Activated naive CD4-positive, alpha-beta T cell treated with anti-CD3 and anti-CD28 coated beads for 36 hours (primary cell): ENCODE data around the gene SIRPG. TPM values are rescaled to one million over a fixed set of nuclear protein-coding genes. Genes with fewer than 3 reads are reported as not detected.
A peak's percentile ranks its signal among the peaks of the same experiment; 100 is the strongest.
"Not testable (repeated sequence)": the region's sequence is repeated elsewhere in the genome, so short reads cannot be mapped to it uniquely, and the experiment has no call there.

Experiments used
- CTCF ChIA-PET: fragments of 350-600 bp; sonication (Branson Sonifier 250); formaldehyde crosslinking; loops from one replicate; lab custom pipeline; 2021; ENCODE audit warnings: antibody characterized with exemption; lab: Charles Lee
- DNase-seq: peaks from one replicate; pipeline ENCODE4 v3.0.0-alpha.2; 2020
- H3K27ac Mint-ChIP-seq: one replicate; pipeline ENCODE4 v1.8.0; 2021; ENCODE audit warnings: mild to moderate bottlenecking, mixed read lengths
- H3K27me3 Mint-ChIP-seq: one replicate; pipeline ENCODE4 v1.8.0; 2021; ENCODE audit warnings: low read depth, mixed read lengths
- H3K36me3 Mint-ChIP-seq: one replicate; pipeline ENCODE4 v1.8.0; 2021; ENCODE audit warnings: low read depth, mixed read lengths
- H3K4me1 Mint-ChIP-seq: one replicate; pipeline ENCODE4 v1.8.0; 2021; ENCODE audit warnings: low read depth, mixed read lengths
- H3K4me3 Mint-ChIP-seq: one replicate; pipeline ENCODE4 v1.8.0; 2021; ENCODE audit warnings: mild to moderate bottlenecking, moderate library complexity, mixed read lengths
- H3K9me3 Mint-ChIP-seq: one replicate; pipeline ENCODE4 v1.8.0; 2021; ENCODE audit warnings: mixed read lengths
- intact Hi-C: fragments of 100-400 bp; cut with micrococcal nuclease; formaldehyde crosslinking; loops from one replicate; pipeline ENCODE4 v1.15.1; 2023
- total RNA-seq, 2 experiments: library from RNA; stranded (reverse); gene quantifications; one replicate each; pipeline ENCODE4 v1.2.3, GENCODE V29; 2021

SIRPG gene
- total RNA-seq, 2 experiments from 2014 or later = 35.9 to 36.3 TPM

- Mint-ChIP-seq H3K4me1 (peaks cover 80% of the 10 kb centered on the region), H3K4me3 (no peak overlapping the region), H3K9me3 (peaks cover 4% of the 10 kb centered on the region), H3K36me3 (peaks cover 58% of the 10 kb centered on the region), H3K27ac (peak overlapping the region; percentile 11), H3K27me3 (no peaks in the 10 kb centered on the region)
- intact Hi-C loops = no loop called here
- CTCF ChIA-PET = interaction anchor here (3.4 kb wide), 1 partner anchor 82 kb away, joined by 15 read pairs; no protein-coding TSS in a partner anchor
- no peak for DNase-seq
Observed at GRCh38 chr20:1652104-1652503, 5.5 kb downstream of the SIRPG start.

DNA sequence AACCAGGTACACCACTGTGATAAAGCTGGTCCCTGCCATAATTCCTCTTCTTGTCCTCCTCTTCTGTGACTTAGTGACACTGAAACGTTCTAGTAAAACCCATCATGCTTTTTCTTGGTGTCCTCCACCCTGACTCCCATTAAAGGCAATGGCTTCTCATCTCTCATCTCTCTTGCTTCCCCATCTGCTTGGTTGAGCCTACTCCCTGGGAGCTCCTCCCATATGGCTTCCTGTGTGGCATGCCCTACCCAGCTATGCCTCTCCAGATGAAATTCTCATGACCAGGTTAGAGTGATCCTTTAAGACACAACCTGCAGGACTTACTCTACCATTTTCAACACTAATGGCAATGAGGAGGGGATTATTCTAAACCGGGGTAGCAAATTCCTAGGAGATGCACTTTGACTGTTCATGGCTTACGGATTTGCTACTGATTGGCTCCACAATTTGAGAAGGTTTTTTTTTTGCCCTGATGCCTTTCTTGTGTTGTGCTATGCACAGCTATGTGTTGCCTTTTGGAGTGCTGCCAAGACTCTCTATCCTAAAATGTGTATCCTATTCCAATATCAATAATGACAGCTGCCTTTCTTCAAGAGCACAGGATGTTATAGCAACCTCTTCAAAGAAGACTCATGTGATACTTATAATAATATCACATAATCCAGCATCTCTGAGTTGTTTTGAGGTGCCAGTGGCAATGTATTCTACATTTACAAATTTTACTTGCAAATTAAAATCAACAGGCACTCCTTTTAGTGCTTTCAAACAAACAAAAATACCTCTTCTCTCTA, 6.1 kb downstream of the SIRPG start:
- H3K9me3 Mint-ChIP-seq = peaks cover 4% of the 10 kb centered on the region
- DNase-seq = peak; percentile 36
- no peaks in the 10 kb centered on the region for H3K27me3 Mint-ChIP-seq
- peaks cover 84% of the 10 kb centered on the region for H3K4me1 Mint-ChIP-seq
- peak overlapping the region; percentile 43 for H3K27ac Mint-ChIP-seq
- intact Hi-C loops = no loop called here
- CTCF ChIA-PET = interaction anchor here (0.5 to 3.4 kb wide), 6 partner anchors 19 to 198 kb away, joined by 3 to 15 read pairs (median 3); no protein-coding TSS in a partner anchor
- peaks cover 60% of the 10 kb centered on the region for H3K36me3 Mint-ChIP-seq
- no peak overlapping the region for H3K4me3 Mint-ChIP-seq

- Mint-ChIP-seq H3K4me1 (peaks cover 80% of the 10 kb centered on the region), H3K4me3 (no peak overlapping the region), H3K9me3 (no peaks in the 10 kb centered on the region), H3K27ac (peak overlapping the region; percentile 62), H3K27me3 (no peaks in the 10 kb centered on the region), H3K36me3 (peaks cover 50% of the 10 kb centered on the region)
- CTCF ChIA-PET = interaction anchor here (0.9 to 1.6 kb wide), 4 partner anchors 8 to 144 kb away, joined by 3 to 5 read pairs (median 4); no protein-coding TSS in a partner anchor
- DNase-seq = peak; percentile 22
- intact Hi-C loops = loop anchor here (5.0 kb wide), 1 partner anchor 61 kb away; no protein-coding TSS in a partner anchor
Observed at GRCh38 chr20:1648101-1648500, 9.5 kb downstream of the SIRPG start.

DNA sequence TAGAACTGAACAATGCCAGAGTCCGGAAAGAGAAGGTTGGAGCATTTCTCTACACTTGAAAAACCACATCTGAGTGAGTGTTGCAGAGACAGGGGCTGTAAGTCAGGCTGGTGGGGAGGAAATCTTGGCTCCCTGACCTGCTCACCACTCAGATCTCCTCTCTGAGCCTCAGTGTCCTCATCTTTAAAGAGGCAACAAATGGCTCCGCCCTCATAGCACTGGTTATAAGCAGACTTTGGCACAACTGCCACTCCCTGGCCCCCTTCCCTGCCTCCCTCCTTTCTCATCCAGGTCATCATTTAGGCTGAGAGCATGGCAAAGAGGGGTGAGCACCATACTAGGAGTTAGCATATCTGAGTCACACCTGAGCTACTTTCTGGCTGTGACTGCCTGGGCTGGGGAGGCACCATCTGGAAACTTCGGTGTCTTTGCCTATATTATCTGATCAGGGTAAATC, 10.6 kb downstream of the SIRPG start:
- Mint-ChIP-seq H3K36me3 (peaks cover 46% of the 10 kb centered on the region), H3K27me3 (no peaks in the 10 kb centered on the region), H3K4me1 (peaks cover 71% of the 10 kb centered on the region), H3K9me3 (no peaks in the 10 kb centered on the region), H3K4me3 (peak overlapping the region; percentile 32), H3K27ac (peak overlapping the region; percentile 88)
- intact Hi-C loops = loop anchor here (1.0 to 5.0 kb wide), 4 partner anchors 14 to 60 kb away; no protein-coding TSS in a partner anchor
- DNase-seq = peak; percentile 80
- CTCF ChIA-PET = interaction anchor here (0.9 to 1.6 kb wide), 6 partner anchors 9 to 143 kb away, joined by 3 to 6 read pairs (median 4); no protein-coding TSS in a partner anchor

DNA sequence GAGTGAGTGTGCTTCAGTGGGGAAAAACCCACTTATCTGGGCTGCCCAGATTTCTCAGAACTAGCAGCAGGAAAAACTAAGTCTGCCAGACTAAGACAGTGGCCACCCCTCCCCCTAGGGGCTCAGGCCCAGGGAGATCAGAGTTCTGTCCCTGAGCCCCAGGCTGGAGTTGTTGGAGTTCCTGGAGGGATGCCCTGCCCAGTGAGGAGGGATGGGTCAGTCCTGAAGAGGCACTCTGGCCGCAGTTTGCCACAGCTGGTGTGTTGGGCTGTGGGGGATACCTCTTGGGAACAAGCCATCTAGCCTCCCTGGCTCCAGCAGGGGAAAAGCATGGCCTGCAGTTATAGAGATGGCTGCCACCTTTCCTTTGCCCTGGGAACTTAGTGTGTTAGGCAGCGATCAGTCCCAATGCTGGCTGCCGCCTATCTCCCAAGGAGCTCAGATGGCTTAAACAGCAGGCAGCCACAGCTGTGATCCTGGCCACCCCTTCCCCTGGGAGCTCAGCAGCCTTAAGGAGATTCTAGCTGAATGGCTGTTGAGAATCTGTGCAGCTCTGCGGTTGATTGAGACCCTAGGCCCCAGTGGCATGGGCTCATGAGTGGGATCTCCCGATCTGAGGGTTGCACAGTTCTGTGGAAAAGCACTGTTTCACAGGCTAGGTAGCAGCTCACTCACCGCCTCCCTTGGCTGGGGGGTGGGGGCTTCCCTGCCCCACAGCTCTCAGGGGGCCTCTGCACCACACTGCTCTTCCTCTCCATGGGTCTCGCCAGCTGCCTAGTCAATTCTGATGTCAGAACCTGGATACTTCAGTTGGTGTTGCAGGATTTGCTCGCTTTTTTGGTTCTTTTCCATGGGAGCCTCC, 13.2 kb downstream of the SIRPG start:
- DNase-seq = no peak
- Mint-ChIP-seq H3K4me1 (peaks cover 57% of the 10 kb centered on the region), H3K4me3 (no peak overlapping the region), H3K36me3 (peaks cover 39% of the 10 kb centered on the region), H3K9me3 (peaks cover 3% of the 10 kb centered on the region), H3K27ac (no peak overlapping the region), H3K27me3 (no peaks in the 10 kb centered on the region)
- intact Hi-C loops = no loop called here
- CTCF ChIA-PET = interaction anchor here (0.6 to 1.2 kb wide), 2 partner anchors 133 to 524 kb away, joined by 4 to 5 read pairs; no protein-coding TSS in a partner anchor

GRCh38 chr20:1638643-1639042, 18.9 kb downstream of the SIRPG start:
- H3K27me3 Mint-ChIP-seq, H3K27ac Mint-ChIP-seq, H3K9me3 Mint-ChIP-seq, intact Hi-C loops, DNase-seq, H3K4me3 Mint-ChIP-seq: not testable (repeated sequence)
- H3K36me3 Mint-ChIP-seq = peaks cover 29% of the 10 kb centered on the region
- peaks cover 34% of the 10 kb centered on the region for H3K4me1 Mint-ChIP-seq
- CTCF ChIA-PET = interaction anchor here (0.8 to 1.5 kb wide), 2 partner anchors 96 to 138 kb away, joined by 5 read pairs; no protein-coding TSS in a partner anchor

GRCh38 chr20:1637755-1638154, 19.8 kb downstream of the SIRPG start:
- CTCF ChIA-PET = no interaction called here
- Mint-ChIP-seq H3K36me3 (peaks cover 32% of the 10 kb centered on the region), H3K27me3 (no peaks in the 10 kb centered on the region), H3K9me3 (peaks cover 6% of the 10 kb centered on the region), H3K4me1 (peaks cover 42% of the 10 kb centered on the region), H3K27ac (no peak overlapping the region), H3K4me3 (no peak overlapping the region)
- intact Hi-C loops = no loop called here
- no peak for DNase-seq

DNA sequence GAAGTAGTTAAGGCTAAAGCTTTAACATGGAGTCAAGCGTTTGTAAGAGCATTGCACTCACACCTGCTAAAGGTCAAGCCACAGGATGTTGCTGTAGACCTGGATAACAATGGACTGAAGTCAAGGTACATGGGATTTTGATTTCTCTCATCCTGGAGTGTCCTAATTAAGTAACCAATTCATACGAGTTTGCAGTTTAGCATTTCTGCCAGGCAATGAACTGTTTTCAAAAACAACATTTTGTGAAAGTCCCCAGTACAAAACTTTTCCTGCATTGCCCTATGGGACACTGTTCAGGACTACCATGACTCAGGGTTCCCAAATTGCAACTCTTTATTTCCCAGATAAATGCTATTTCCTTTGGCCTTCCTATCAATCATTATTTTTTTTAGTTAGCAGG, 20.4 kb downstream of the SIRPG start:
- peaks cover 47% of the 10 kb centered on the region for H3K4me1 Mint-ChIP-seq
- H3K9me3 Mint-ChIP-seq = peaks cover 6% of the 10 kb centered on the region
- H3K27me3 Mint-ChIP-seq = no peaks in the 10 kb centered on the region
- peaks cover 32% of the 10 kb centered on the region for H3K36me3 Mint-ChIP-seq
- H3K4me3 Mint-ChIP-seq = no peak overlapping the region
- peak overlapping the region; percentile 21 for H3K27ac Mint-ChIP-seq
- no peak for DNase-seq
- CTCF ChIA-PET = no interaction called here
- intact Hi-C loops = no loop called here

DNA sequence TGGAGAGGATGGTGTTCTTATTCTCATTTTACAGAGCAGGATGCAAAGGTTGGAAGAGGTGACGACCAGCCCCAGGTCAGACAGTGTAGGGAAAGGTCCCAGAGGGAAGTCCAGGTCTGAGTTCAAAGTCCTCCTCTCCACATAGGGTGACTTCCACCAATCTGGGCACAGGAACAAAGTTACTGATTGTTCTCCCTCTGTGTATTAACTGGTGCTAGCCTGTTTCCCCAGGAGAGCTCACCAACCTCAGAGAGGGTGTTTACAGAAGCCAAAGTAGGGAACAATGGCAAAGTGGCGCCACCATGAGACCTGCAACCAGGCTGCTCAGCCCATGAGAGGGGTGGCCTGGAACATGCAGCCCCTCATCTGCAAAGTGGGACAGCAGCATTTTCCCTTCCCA, 21.0 kb downstream of the SIRPG start:
- intact Hi-C loops = no loop called here
- Mint-ChIP-seq H3K9me3 (peaks cover 6% of the 10 kb centered on the region), H3K4me1 (peaks cover 53% of the 10 kb centered on the region), H3K27ac (peak overlapping the region; percentile 8), H3K27me3 (no peaks in the 10 kb centered on the region), H3K36me3 (peaks cover 32% of the 10 kb centered on the region), H3K4me3 (no peak overlapping the region)
- DNase-seq = no peak
- CTCF ChIA-PET = no interaction called here

DNA sequence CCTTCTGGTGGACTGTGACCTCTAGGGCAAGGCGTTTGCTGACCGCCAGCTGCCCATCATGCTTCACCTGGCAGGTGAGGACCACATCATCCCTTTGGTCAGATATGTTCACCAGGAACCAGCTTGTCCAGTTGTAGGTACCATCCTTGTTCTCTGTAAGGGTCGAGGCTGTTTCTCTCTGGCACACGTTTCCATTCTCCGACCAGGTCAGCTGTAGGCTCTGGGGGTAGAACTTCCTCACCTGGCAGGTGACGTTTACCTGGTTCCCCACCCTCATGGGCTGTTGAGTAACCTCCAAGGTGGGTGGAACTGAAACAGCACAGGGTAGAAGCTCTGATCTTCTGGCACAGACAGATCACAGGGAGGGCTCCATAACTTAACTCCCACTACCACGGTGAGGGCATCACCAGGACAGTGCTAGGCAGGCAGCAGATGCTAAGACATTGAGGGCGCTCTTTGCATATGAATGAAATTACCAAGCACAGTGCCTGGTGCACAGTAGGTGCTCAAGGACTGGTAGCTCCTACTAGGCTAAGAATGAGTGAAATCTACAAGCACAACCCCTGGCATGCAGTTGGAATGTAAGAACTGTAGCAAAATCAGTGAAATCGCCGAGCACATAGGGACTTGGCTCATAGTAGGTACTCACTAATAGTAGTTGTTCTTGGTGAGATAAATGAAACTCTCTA, 22.1 kb downstream of the SIRPG start:
- H3K36me3 Mint-ChIP-seq = peaks cover 38% of the 10 kb centered on the region
- H3K27me3 Mint-ChIP-seq = no peaks in the 10 kb centered on the region
- peaks cover 6% of the 10 kb centered on the region for H3K9me3 Mint-ChIP-seq
- CTCF ChIA-PET = interaction anchor here (0.6 kb wide), 1 partner anchor 20 kb away, joined by 4 read pairs; no protein-coding TSS in a partner anchor
- intact Hi-C loops = no loop called here
- no peak overlapping the region for H3K4me3 Mint-ChIP-seq
- peaks cover 64% of the 10 kb centered on the region for H3K4me1 Mint-ChIP-seq
- H3K27ac Mint-ChIP-seq = no peak overlapping the region
- DNase-seq = no peak

GRCh38 chr20:1633535-1633934, 24.0 kb downstream of the SIRPG start:
- H3K36me3 Mint-ChIP-seq = peaks cover 52% of the 10 kb centered on the region
- H3K9me3 Mint-ChIP-seq = no peaks in the 10 kb centered on the region
- no peaks in the 10 kb centered on the region for H3K27me3 Mint-ChIP-seq
- H3K4me3 Mint-ChIP-seq = no peak overlapping the region
- intact Hi-C loops = no loop called here
- peaks cover 68% of the 10 kb centered on the region for H3K4me1 Mint-ChIP-seq
- CTCF ChIA-PET = no interaction called here
- no peak for DNase-seq
- H3K27ac Mint-ChIP-seq = no peak overlapping the region
